Measurements from ENCODE around the gene BOD1L1.
"Not testable (repeated sequence)": the region's sequence is repeated elsewhere in the genome, so short reads cannot be mapped to it uniquely, and the experiment has no call there.

GRCh38 chr4:13560111-13560510 is 67.4 kb downstream of the BOD1L1 start:
- TF ChIP-seq REST (IDR thresholded peaks at IDR 0.05; ENCODE audit: insufficient read depth in 1 of 2, low read depth in 2 of 2, low read length in 1 of 2); CTCF (IDR thresholded peaks at IDR 0.05); TCF7L2 (IDR thresholded peaks at IDR 0.05; ENCODE audit: low read depth, low read length); SIN3A (IDR thresholded peaks at IDR 0.05; ENCODE audit: borderline replicate concordance, insufficient read depth, low read depth, low read length); POLR2AphosphoS5 (IDR thresholded peaks at IDR 0.05; ENCODE audit: low read depth, low read length): not testable (repeated sequence)
